ENCODE results near the gene AIF1.
"Not testable (repeated sequence)": the region's sequence is repeated elsewhere in the genome, so short reads cannot be mapped to it uniquely, and the experiment has no call there.

AIF1 gene

DNA sequence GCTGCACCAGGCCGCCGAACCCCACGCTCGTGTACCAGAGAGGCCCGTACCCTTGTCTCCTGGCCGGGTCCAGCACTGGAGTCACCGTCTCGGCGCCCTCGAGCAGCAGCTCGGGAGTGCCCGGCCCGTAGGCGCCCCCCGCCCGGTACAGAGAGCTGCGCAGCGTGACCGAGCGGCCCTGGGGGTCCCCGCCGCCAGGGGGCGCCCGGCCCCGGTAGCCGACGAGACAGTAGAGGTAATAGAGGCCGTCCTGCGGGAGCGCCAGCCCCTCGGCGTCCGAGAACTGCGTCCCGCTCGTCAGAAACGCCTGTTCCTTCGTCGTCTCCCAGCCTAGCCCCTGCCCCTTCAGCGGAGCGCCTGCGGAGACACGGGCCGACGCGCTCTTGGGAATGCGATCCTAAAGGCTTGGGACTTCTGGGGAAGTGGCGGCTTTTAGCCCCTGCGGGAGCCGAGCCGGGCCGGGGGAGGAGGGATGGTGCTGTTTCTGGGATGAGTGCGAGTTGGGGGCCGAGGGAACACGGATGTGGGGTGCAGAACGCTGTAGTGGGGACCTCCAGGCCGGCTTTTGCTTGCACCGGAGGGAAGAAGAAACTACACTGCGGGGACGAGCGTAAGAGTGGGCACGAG lies 34.1 kb upstream of the AIF1 start:
- in situ Hi-C loops (cut with MboI; ENCODE audit: low sequenced_read_pairs), result no loop called here

DNA sequence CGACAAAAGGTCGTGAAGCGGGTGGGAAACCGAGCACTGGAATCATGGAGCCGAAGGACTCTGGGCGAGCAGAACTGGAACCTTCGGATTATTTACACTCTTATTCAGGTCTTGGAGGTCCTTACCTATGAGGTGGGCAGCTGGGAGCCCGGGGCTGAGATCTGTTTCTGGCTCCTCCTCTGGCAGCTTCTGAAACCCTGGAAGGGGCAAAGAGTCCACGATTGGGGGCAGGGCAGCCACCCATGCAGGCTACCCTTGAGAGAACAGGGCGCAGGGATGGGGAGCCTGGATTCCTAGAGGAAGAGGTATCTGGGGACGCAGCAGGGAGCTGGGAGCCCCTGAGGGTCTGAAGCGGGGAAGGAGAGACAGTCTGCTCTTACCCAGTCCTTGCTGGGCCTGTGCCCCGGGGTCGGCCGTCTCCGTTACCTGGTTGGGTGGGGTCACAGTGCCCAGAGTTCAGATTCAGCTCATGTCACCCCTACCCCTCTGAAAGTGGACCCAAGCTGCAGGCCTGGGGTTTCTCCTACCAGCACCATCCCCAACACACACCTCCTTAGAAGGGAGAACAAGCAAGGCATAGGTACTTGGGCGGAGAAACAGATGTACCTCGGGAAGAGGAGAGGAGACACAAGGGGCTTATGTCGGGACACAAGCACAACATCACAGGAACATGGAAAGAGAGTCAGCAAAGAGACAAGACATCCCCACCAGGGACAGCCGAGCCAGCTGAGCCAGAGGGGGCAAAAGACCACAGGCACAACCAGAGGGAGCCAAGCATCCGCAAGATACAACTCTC lies 33.4 kb upstream of the AIF1 start:
- in situ Hi-C loops (cut with MboI; ENCODE audit: low sequenced_read_pairs), result no loop called here

DNA sequence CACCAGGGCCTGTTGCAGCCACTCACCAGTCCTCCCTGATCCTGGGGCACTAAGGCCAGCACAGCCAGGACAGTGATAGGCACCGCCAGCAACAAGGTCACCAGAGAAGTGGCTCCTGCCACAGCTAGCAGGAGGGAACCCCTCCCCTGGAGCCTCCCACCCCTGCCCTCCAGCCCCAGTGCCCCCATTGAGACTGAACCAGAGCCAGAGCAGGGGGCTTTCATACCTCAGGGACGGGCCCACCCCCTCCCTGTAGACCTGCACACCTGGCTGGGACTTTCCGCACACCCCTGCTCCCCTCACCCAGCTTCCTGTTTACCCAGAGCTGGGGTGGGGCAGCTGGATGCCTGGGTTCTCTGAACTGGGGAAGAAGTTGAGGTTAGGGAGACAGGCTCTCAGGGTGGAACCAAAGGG lies 32.8 kb upstream of the AIF1 start, which contains the start of gene LTB:
Gene LTB (minus strand): TSS at position 195 of the 414 bp plus-strand sequence. CDS start 7 bp downstream, at position 188.
- in situ Hi-C loops (cut with MboI; ENCODE audit: low sequenced_read_pairs), result no loop called here

DNA sequence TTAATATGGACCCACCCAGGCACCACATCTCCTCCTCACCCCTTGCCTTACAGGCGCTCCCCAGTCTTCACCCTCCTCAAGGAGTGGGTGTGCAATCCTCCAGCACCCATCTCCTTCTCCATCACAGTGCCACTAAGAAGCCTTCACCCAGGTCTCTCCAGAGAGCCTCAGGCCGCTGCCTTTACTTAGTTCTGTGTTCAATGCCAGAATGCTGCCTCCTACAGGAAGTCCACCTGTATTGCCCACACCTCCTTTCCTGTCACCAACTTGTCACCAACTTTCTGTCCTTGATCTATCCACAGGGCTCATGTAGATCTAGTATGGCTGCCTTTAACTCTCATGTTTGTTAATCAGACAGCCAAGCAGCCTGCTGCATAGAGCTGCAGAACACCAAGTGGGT lies 29.5 kb upstream of the AIF1 start:
- in situ Hi-C loops (cut with MboI; ENCODE audit: low sequenced_read_pairs), result no loop called here

DNA sequence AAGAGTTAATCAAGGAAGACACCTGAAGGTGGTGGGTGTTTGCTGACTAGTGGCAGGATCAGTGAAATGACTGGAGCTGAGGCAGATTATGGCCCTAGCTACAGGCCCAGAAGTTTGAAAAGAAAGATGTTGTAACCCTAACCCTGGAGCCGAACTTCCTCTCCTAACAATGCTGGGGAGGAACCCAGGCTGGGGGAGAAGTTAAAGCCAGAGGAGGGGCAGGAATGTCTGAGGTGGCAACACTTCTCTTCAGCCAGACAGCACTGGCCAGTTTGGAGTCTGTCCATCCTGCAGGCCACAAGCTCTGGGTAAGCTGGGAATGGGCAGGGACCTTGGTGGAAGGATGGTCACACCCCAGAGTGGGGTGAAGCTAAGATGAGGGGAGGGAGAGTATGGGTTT lies 29.0 kb upstream of the AIF1 start, which contains the start of gene LST1:
Gene LST1 (plus strand): TSS at position 270 of the 400 bp plus-strand sequence. CDS start 1,023 bp downstream, outside the sequence.
- in situ Hi-C loops (cut with MboI; ENCODE audit: low sequenced_read_pairs), result no loop called here

DNA sequence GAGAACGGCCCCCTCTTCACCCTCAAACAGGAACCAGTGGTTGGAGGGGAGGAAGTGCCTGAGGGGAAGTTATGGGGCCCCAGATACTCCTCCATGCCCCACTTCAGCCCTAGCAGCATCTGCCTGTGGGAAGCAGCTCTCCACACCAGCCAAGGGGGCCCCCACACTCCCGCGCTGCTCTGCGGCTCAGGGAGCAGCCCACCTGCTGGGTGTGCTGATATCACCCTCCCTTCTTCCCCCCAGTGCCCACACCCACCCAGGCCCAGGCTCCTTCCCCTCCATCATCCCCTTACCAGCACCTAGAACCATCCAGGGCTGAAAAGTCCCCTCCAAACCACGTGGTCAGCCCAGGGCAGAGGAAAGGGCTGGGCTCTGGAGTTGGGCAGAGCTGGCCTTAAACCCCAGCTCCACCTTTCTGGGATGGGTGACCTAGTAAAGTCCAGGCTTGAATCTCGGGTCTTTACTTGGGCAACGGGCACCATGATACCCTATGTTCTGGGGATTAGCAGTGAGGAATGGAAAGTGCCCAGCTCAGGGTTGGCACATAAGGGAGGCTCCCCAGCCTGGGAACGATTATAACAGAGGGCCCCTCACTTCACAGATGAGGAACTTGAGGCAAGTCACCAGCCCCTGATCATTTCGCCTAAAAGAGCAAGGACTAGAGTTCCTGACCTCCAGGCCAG lies 28.3 kb upstream of the AIF1 start:
- in situ Hi-C loops (cut with MboI; ENCODE audit: low sequenced_read_pairs), result no loop called here

DNA sequence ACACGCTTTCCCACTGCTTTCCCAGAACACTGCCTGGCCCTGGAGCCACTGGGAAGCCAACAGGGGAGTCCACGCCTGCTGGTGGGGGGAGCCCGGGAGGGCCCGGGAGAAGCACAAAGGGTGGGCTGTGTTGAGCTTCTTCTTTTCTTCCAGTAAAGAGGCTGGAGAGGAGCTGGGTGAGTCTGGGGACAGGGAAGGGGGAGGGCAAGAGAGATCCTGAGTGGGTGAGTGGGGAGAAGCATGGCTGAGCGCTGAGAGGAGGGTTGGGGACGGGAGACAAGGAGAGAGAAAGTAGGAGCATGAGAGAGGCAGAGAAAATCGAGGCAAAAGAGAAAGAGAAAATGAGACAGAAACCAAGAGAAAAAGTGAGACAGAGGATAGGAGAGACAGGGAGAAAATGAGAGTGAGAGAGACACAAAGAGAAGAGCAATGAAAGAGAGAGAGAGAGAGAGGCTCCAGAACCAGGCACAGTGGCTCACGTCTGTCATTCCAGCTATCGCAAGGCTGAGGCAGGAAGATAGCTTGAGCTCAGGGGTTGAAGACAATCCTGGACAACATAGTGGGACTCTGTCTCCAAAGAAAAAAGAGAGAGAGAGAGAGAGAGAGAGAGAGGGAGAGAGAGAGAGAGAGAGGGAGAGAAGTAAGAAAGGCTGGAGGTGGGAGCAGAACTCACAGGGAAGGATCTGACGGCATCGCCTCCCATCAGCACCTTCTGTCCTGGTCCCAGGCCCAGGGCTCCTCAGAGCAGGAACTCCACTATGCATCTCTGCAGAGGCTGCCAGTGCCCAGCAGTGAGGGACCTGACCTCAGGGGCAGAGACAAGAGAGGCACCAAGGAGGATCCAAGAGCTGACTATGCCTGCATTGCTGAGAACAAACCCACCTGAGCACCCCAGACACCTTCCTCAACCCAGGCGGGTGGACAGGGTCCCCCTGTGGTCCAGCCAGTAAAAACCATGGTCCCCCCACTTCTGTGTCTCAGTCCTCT lies 26.9 kb upstream of the AIF1 start:
- in situ Hi-C loops (cut with MboI; ENCODE audit: low sequenced_read_pairs), result no loop called here

DNA sequence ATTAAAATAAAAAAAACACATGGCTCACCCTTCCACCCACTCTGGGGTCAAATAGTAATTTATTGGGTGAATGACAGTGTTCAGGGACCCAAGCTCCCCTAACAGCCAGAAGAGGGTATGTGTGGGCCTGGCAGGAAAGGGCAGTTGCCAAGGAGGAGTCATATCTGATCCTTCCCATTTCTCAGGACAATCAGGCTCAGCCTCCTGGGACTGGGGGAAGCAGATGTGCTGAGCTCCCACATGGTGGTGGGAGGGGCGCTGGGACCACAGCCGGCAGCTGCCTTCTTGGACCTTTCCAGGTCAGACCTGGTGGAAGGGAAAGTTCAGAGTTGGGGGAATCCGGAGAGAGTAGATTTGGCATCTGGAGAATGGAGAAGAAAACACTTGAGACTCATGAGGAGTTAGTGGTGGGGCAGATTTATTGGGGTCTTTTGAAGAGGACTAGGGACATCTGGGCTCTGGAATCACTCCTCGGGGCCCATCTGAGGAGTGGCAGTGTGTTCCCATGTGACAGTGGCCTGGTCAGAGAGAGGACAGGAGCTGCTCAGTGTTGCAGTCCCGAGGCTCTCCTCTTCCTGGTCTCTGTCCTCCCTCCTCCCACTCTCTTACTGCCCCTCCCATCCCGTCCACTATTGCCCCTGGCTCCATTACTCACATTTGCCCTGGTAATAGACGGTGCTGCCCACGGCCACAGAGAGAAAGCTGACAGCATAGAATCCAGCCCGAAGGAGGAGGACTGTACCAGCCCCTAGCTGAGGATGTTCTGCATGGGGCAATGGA lies 26.0 kb upstream of the AIF1 start:
- in situ Hi-C loops (cut with MboI; ENCODE audit: low sequenced_read_pairs), result no loop called here

DNA sequence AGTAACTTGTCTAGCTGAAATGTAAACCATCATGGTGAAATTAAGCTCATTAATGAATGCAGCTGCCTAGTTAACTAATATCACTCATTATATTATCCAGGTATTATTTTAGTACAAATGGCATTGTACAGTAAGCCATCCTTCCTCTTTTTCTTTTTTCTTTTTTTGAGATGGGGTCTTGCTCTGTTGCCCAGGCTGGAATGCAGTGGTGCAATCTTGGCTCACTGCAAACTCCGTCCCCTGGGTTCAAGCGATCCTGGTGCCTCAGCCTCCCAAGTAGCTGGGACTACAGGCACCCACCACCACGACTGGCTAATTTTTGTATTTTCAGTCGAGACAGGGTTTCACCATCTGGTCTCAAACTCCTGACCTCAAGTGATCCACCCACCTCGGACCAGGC lies 24.3 kb upstream of the AIF1 start:
- in situ Hi-C loops (cut with MboI; ENCODE audit: low sequenced_read_pairs), result not testable (repeated sequence)

DNA sequence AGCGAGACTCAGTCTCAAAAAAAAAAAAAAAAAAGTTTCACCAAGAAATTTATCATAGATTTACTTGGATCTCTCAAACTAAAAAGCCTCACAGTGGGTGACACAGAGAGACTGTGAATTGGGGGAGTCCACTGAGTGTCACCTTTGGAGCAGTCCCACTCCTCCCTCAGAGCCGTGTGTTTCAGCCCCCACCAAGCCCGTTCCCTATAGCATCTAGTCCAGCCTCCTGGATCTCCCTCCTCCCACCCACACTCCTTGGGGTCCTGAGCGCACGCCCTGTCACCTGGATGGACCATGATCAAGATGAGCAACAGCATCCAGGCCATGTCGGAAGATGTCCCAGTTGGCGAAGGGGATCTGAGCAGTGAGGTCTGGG lies 22.6 kb upstream of the AIF1 start:
- in situ Hi-C loops (cut with MboI; ENCODE audit: low sequenced_read_pairs), result no loop called here

DNA sequence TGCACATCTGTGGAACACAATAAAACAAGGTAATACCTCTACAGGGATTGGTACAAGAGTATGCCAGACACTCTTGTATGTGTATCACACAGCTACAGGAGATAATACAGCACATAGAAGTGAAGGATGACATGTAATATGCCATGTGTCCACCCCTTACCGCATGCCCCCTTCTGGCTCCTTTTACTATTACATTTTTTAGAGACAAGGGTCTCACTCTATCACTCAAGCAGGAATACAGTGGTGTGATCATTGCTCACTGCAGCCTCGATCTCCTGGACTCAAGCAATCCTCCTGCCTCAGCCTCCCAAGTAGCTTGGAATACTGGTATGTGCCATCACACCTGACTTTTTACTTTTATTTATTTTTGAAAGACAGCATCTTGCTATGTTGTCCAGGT lies 18.0 kb upstream of the AIF1 start:
- in situ Hi-C loops (cut with MboI; ENCODE audit: low sequenced_read_pairs), result no loop called here

DNA sequence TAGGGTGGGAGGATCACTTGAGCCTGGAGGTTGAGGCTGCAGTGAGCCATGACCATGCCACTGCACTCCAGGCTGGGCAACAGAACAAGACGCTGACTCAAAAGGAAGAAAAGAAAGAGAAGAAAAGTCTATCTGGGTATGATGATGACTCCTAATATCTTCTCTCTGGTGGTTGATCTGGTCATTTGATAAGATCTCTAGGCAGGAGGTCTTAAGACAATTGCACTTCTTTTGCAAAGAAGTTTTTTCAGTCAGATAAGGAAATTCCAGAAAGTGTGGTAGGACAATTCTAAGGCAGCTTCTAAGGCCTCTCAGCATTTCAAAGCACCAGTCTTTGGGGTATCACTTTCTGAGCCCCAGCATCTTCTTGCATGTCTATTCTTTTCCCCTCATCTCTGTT lies 7.7 kb upstream of the AIF1 start:
- in situ Hi-C loops (cut with MboI; ENCODE audit: low sequenced_read_pairs), result no loop called here

DNA sequence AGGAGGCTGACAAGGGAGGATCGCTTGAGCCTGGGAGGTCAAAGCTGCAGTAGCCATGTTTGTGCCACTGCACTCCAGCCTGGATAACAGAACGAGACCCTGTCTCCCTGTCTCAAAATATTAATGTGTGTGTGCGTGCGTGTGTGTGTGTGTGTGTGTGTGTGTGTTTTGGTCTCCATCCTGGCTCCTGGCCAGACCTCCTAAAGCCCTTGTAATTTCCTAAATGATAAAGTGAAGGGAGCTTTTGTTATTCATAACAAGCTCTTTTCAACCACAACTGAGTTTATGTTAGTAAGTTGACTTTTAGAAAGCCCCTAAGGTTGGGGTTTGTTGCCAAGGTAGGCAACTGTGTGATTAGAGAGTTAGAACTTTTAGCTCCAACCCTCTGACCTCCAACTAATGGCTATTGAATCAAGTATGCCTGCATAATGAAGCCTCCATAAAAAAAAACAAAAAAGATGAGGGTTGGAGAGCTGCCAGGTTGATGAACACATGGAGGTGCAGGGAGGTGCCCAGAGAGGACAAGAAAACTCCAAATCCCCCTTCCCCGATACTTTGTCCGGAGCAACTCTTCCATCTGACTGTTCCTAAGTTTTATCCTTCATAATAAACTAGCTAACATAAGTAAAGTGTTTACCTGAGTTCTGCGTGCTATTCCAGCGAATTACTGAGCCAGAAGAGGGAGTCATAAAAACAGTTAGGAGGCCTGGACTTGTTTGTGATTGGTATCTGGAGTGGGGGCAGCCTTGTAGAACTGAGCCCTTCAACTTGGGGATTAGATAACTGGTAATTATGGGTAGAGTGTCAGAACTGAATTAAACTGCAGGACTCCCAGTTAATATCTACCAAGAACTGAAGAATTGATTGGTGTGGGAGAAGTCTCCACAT lies 5.3 kb upstream of the AIF1 start:
- in situ Hi-C loops (cut with MboI; ENCODE audit: low sequenced_read_pairs), result no loop called here

DNA sequence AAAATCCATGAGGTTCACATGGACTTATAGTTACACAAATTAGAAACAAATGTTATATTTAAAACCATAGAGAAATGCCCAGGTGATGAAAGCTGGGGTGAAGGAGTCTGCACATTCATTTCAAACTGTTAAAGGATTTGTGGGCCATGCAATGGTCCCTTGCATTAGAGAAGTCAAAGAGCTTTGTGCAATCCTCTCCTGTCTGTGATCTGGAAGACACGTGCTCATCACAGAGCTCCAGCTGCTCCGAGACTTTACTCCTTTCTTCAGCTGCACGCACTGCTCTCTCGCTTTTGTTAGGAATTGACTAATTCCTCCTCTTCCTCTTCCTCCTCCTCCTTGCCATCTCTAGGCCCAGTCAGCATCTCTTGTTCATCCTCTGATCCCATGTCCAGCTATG lies 4.1 kb upstream of the AIF1 start:
- in situ Hi-C loops (cut with MboI; ENCODE audit: low sequenced_read_pairs), result no loop called here

DNA sequence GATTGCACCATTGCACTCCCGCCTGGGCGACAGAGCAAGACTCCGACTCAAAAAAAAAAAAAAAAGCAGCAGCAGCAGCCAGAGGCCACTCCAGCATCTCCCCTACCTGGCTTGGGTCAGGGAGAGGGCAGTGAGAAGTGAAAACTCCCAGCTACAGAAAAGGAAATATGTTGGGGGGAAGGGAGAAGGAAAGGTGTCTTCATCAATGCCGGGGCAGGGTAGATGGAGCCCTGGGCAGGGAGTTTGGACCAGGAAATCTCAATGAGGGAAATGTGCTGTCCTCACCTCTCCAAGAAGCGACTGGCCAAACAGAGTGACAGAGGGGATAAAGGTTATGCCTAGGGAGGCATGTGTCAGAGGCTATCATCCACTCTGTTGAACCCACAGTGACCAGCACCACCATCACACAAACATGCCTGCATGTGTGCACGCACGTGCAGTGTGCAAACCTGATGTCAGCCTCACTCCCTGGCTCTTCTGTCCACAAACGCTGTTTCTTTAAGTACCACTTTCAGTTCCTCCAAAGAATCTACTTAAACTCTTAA lies 887 bp upstream of the AIF1 start:
- in situ Hi-C loops (cut with MboI; ENCODE audit: low sequenced_read_pairs), result no loop called here

DNA sequence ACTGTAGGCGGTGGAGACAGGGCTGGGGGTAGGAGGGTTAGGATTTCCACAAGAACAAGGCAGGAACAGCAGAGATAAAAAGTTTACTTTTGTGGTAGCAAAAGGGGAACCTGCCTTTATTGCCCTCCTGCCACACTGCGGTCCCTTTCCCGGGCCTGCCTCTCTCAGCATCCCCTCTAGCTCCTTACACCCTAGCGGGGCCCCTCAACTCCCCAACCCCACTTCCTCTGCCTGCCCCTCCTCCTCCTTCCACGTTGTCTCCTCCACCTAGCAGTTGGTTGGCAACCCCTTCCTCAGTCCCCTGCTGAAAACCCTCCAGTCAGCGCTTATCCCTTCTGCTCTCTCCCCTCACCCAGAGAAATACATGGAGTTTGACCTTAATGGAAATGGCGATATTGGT lies 714 bp downstream of the AIF1 start:
- in situ Hi-C loops (cut with MboI; ENCODE audit: low sequenced_read_pairs), result no loop called here

DNA sequence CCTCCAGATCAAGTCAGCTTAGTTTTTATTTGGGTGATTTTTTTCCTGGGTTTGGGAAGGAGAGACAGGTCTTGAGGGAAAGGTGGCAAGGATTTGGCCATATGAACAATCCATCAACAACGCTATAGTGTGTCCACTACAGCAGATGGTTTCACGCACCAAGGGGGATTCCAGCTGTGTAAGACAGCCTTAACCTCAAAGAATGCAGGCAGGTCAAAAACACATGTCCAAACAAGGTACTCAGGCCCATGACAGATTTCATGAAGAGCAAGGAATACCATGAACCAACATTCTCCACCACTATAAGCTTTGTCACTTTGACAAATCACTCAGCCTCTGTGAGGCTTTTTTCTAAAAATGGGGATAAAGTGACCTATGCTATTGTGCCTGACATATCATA lies 2.0 kb downstream of the AIF1 start:
- in situ Hi-C loops (cut with MboI; ENCODE audit: low sequenced_read_pairs), result no loop called here

DNA sequence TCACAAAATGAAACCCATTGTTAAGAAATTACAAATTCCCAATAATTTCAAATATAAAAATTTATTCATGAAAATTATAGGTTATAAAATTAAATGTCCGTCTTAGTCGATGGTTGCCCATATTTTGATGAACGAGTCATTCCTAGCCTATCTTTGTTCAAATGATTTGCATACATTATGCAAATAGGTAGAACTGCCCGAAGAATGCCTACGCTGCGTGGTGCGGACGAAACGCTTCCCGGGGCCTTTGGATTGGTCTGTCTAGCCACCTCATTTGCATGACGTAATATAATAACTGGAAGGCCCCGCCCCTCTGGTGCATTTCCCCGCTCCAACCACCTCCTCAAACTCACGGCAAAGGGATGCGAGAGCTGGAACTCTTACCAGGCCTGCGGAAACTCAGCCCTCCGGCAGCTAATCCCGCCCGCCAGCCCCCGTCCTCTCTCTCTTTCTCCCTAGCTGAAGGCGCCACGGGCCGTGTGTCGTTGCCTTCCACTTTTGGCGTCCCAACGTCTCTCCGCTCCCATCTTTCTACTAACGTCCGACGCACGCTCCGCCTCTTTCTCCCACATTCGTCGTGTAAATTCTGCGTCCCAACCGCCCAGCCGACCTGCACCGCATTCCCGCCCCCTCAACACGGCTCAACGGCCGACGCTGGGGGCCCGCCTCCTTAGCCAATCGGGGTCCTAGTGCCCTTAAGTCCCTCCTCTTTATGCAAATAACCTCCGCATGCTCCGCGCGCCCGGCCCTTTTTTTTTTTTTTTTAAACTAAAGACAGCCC lies 5.0 kb downstream of the AIF1 start:
- in situ Hi-C loops (cut with MboI; ENCODE audit: low sequenced_read_pairs), result no loop called here

Data from hTERT RPE-1 (cell line).